GM23248 (cell line): ENCODE data around the gene PDE1A.

Source experiments
- EZH2 ChIP-seq: fragments of 200-600 bp; sonication (generic); IDR thresholded peaks from 2 replicates; pipeline ENCODE4 v1.6.1; 2018; ENCODE audit warnings: antibody characterized with exemption, mild to moderate bottlenecking; ENCODE audit not compliant: insufficient read depth, poor library complexity, severe bottlenecking
- EZH2phosphoT487 ChIP-seq: fragments of 200-600 bp; sonication (generic); IDR thresholded peaks from 2 replicates; pipeline ENCODE4 v1.6.1; 2018; ENCODE audit warnings: antibody characterized with exemption, moderate library complexity, mild to moderate bottlenecking, low read depth; ENCODE audit not compliant: insufficient read depth

GRCh38 chr2:182448371-182448770 lies 21.5 kb upstream of the PDE1A start:
- TF ChIP-seq EZH2 (no peak), EZH2phosphoT487 (no peak)
